ENCODE measurements around the gene ELF4. TPM values are rescaled to one million over a fixed set of nuclear protein-coding genes. Genes with fewer than 3 reads are reported as not detected.

ELF4 gene
- total and polyA plus RNA-seq, 9 of the 15 experiments (the other 6 are each of a cell fraction or from before 2014, with no cell fraction given), result 5.9 to 55.8 (median 25.2) TPM

DNA sequence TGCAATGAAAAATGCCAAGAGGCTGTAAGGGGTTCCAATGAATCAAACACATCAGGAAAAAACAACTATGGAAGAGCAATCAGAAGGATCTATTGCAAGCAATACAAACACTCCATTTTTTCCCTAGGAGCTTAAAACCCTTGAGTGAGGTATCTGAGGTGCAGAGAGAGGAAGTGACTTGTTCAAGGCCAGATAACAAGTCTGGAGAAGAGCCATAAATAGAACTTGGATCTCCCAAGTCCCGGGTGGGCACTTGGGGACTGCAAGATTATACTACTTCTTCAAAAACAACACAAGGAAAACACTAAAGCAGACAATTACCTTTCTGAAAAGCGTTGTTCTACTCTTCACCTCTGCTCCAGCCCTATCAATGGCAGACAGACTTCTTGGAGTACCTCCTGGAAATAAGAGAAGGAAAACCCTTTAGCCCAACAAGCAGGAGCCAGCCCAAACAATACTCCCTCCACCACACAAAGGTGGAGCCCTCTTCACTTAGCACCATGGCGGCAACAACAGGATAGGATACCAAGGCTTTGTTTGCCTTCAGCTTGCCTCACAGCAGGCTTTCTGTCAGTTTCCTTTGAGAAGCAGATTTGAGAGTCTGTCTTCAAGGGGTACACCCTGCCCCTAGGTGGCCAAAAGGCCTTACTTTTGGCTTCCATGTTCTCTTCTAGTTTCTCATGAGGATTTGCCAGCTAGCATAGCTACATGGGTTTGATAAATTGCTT, 29.3 kb upstream of the ELF4 start (continued):
- TF ChIP-seq, protein P1, sequence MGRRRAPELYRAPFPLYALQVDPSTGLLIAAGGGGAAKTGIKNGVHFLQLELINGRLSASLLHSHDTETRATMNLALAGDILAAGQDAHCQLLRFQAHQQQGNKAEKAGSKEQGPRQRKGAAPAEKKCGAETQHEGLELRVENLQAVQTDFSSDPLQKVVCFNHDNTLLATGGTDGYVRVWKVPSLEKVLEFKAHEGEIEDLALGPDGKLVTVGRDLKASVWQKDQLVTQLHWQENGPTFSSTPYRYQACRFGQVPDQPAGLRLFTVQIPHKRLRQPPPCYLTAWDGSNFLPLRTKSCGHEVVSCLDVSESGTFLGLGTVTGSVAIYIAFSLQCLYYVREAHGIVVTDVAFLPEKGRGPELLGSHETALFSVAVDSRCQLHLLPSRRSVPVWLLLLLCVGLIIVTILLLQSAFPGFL (CRISPR knock-in tag; IDR thresholded peaks at IDR 0.05), result no peak
- TF ChIP-seq ZNF668 (CRISPR knock-in tag; IDR thresholded peaks at IDR 0.05), result no peak
- peak; percentile 29; the same call in 1 of the 2 replicates for TF ChIP-seq EP300 (IDR thresholded peaks at IDR 0.05; ENCODE audit: low read length)
- TF ChIP-seq RBFOX2 (IDR thresholded peaks at IDR 0.05; ENCODE audit: low read depth, low read length), result no peak
- TF ChIP-seq ZNF263 (CRISPR knock-in tag; IDR thresholded peaks at IDR 0.05; ENCODE audit: borderline replicate concordance), result no peak
- peak; percentile 14 for TF ChIP-seq CCNT2 (IDR thresholded peaks at IDR 0.05; ENCODE audit: borderline replicate concordance, extremely low read depth, insufficient read length, low read depth, low read length)
- no peak for TF ChIP-seq ZNF354B (CRISPR knock-in tag; IDR thresholded peaks at IDR 0.05)
- TF ChIP-seq ARHGAP35 (IDR thresholded peaks at IDR 0.05; ENCODE audit: partially characterized antibody), result no peak
- TF ChIP-seq NCOR1 (IDR thresholded peaks at IDR 0.05), result 0 out of 2 replicates have a peak, but pooled peaks have one; percentile 42
- TF ChIP-seq NR3C1 (CRISPR knock-in tag; IDR thresholded peaks at IDR 0.05), result no peak
- TF ChIP-seq, protein P2, sequence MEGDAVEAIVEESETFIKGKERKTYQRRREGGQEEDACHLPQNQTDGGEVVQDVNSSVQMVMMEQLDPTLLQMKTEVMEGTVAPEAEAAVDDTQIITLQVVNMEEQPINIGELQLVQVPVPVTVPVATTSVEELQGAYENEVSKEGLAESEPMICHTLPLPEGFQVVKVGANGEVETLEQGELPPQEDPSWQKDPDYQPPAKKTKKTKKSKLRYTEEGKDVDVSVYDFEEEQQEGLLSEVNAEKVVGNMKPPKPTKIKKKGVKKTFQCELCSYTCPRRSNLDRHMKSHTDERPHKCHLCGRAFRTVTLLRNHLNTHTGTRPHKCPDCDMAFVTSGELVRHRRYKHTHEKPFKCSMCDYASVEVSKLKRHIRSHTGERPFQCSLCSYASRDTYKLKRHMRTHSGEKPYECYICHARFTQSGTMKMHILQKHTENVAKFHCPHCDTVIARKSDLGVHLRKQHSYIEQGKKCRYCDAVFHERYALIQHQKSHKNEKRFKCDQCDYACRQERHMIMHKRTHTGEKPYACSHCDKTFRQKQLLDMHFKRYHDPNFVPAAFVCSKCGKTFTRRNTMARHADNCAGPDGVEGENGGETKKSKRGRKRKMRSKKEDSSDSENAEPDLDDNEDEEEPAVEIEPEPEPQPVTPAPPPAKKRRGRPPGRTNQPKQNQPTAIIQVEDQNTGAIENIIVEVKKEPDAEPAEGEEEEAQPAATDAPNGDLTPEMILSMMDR (IDR thresholded peaks at IDR 0.05 in 2 of 3, conservative IDR thresholded peaks at IDR 0.05 in 1 of 3; ENCODE audit: insufficient read depth in 2 of 3, low read depth in 1 of 3, low read length in 3 of 3), result 0 out of 6 replicates have a peak, but pooled peaks of 1 of the 3 experiments have one; percentile 8
- TF ChIP-seq, protein P3, sequence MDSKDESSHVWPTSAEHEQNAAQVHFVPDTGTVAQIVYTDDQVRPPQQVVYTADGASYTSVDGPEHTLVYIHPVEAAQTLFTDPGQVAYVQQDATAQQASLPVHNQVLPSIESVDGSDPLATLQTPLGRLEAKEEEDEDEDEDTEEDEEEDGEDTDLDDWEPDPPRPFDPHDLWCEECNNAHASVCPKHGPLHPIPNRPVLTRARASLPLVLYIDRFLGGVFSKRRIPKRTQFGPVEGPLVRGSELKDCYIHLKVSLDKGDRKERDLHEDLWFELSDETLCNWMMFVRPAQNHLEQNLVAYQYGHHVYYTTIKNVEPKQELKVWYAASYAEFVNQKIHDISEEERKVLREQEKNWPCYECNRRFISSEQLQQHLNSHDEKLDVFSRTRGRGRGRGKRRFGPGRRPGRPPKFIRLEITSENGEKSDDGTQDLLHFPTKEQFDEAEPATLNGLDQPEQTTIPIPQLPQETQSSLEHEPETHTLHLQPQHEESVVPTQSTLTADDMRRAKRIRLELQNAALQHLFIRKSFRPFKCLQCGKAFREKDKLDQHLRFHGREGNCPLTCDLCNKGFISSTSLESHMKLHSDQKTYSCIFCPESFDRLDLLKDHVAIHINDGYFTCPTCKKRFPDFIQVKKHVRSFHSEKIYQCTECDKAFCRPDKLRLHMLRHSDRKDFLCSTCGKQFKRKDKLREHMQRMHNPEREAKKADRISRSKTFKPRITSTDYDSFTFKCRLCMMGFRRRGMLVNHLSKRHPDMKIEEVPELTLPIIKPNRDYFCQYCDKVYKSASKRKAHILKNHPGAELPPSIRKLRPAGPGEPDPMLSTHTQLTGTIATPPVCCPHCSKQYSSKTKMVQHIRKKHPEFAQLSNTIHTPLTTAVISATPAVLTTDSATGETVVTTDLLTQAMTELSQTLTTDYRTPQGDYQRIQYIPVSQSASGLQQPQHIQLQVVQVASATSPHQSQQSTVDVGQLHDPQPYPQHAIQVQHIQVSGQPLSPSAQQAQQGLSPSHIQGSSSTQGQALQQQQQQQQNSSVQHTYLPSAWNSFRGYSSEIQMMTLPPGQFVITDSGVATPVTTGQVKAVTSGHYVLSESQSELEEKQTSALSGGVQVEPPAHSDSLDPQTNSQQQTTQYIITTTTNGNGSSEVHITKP (IDR thresholded peaks at IDR 0.05; ENCODE audit: partially characterized antibody), result peak; percentile 78
- peak; percentile 55 for TF ChIP-seq NFIC (IDR thresholded peaks at IDR 0.05)
- no peak for TF ChIP-seq IFI16 (CRISPR knock-in tag; IDR thresholded peaks at IDR 0.05)
- no peak for TF ChIP-seq FOXJ3 (CRISPR knock-in tag; IDR thresholded peaks at IDR 0.05)
- no peak for TF ChIP-seq NRF1 (conservative IDR thresholded peaks at IDR 0.05 in 1 of 2, IDR thresholded peaks at IDR 0.05 in 1 of 2)
- TF ChIP-seq TBL1XR1 (IDR thresholded peaks at IDR 0.05; ENCODE audit: low read length in 2 of 2), result peak in 1 of 2 experiments; percentile 77; a peak in 2 of 4 replicates
- TF ChIP-seq TFAP4 (CRISPR knock-in tag; IDR thresholded peaks at IDR 0.05; ENCODE audit: borderline replicate concordance), result no peak
- no peak for TF ChIP-seq SLC30A9 (CRISPR knock-in tag; IDR thresholded peaks at IDR 0.05)
- no peak for TF ChIP-seq ATF4 (CRISPR knock-in tag; IDR thresholded peaks at IDR 0.05)

Data from K562 (cell line).